T47D (cell line): ENCODE measurements around the gene DENND1B.
"Not testable (repeated sequence)": the region's sequence is repeated elsewhere in the genome, so short reads cannot be mapped to it uniquely, and the experiment has no call there.

ENCODE experiments used
- DNase-seq, 2 experiments: peaks; one replicate each; pipeline versions ENCODE4 v3.0.0 to v3.0.0-alpha.2; 2011 to 2012; ENCODE audit warnings: low read depth in 1 of 2, low spot score in 1 of 2
- JUND ChIP-seq: IDR thresholded peaks from 2 replicates; pipeline ENCODE4 v1.6.1; 2012; ENCODE audit warnings: low read depth
- in situ Hi-C: cut with HindIII; loops from 2 replicates; pipeline ENCODE4 v1.10.0; 2016; ENCODE audit warnings: low sequenced_read_pairs, low pct_unique_long_range_greater_than_20kb

The DENND1B gene

GRCh38 chr1:197614916-197615692 is 160.2 kb downstream of the DENND1B start:
- no peak for TF ChIP-seq JUND
- in situ Hi-C loops, result no loop called here
- peak in 1 of 2 experiments; percentile 68 for DNase-seq

GRCh38 chr1:197606168-197606845 is 169.0 kb downstream of the DENND1B start:
- TF ChIP-seq JUND, result no peak
- DNase-seq, result no peak
- in situ Hi-C loops, result no loop called here

GRCh38 chr1:197604302-197604701 is 171.0 kb downstream of the DENND1B start:
- in situ Hi-C loops, result no loop called here
- no peak for TF ChIP-seq JUND
- DNase-seq, result no peak

- TF ChIP-seq JUND, result no peak
- in situ Hi-C loops, result no loop called here
Observed at GRCh38 chr1:197600751-197601150, 174.5 kb downstream of the DENND1B start.

GRCh38 chr1:197599789-197600188 is 175.5 kb downstream of the DENND1B start:
- no peak for DNase-seq
- in situ Hi-C loops, result no loop called here
- no peak for TF ChIP-seq JUND

More at GRCh38 chr1:197600751-197601150, 174.5 kb downstream of the DENND1B start:
- DNase-seq, result no peak

- DNase-seq, result no peak
- no peak for TF ChIP-seq JUND
- in situ Hi-C loops, result no loop called here
Observed at GRCh38 chr1:197598935-197599334, 176.3 kb downstream of the DENND1B start.

GRCh38 chr1:197595304-197595904 is 179.9 kb downstream of the DENND1B start:
- TF ChIP-seq JUND, result no peak
- DNase-seq, result no peak
- in situ Hi-C loops, result no loop called here

GRCh38 chr1:197590687-197591086 is 184.6 kb downstream of the DENND1B start:
- in situ Hi-C loops, result no loop called here
- no peak for TF ChIP-seq JUND

GRCh38 chr1:197585809-197586208 is 189.5 kb downstream of the DENND1B start:
- in situ Hi-C loops, result no loop called here
- no peak for DNase-seq

More at GRCh38 chr1:197590687-197591086, 184.6 kb downstream of the DENND1B start:
- no peak for DNase-seq

GRCh38 chr1:197577580-197577979 is 197.7 kb downstream of the DENND1B start:
- in situ Hi-C loops, result no loop called here
- DNase-seq, result no peak
- no peak for TF ChIP-seq JUND

More at GRCh38 chr1:197585809-197586208, 189.5 kb downstream of the DENND1B start:
- no peak for TF ChIP-seq JUND

GRCh38 chr1:197575531-197575930 is 199.7 kb downstream of the DENND1B start:
- DNase-seq, in situ Hi-C loops: not testable (repeated sequence)

GRCh38 chr1:197572169-197572568 is 203.1 kb downstream of the DENND1B start:
- in situ Hi-C loops, result no loop called here
- TF ChIP-seq JUND, result no peak
- no peak for DNase-seq

- no peak for TF ChIP-seq JUND
- DNase-seq, result no peak
- in situ Hi-C loops, result no loop called here
Observed at GRCh38 chr1:197567442-197567841, 207.8 kb downstream of the DENND1B start.
